ENCODE results near the gene PIGV. TPM values are rescaled to one million over a fixed set of nuclear protein-coding genes. Genes with fewer than 3 reads are reported as not detected.

PIGV gene
- 10 to 100 TPM; 10.9 to 14.2 TPM for total RNA-seq

- intact Hi-C loops (cut with DNase I), result no loop called here
These were observed at the start of gene PIGV for GRCh38 chr1:26787706-26788514. Gene PIGV, plus strand, starts transcription at chr1:26787950. Its CDS starts 2,866 bp downstream, at chr1:26790816.

GRCh38 chr1:26739329-26739914 lies 48.3 kb upstream of the PIGV start:
- no peaks in the 10 kb centered on the region for H3K9me3 ChIP-seq
- no peak for ATAC-seq
- no peak for TF ChIP-seq CTCF (IDR thresholded peaks at IDR 0.05)
- TF ChIP-seq POLR2A (IDR thresholded peaks at IDR 0.05), result no peak
- no peak for DNase-seq
- peak overlapping the region in 1 of 4 donors; percentile 52 for H3K27ac ChIP-seq
- H3K27me3 ChIP-seq, result no peaks in the 10 kb centered on the region
- peaks cover 27% of the 10 kb centered on the region for H3K4me1 ChIP-seq
- WGBS, 2 donors, result 68 to 73% methylated on average over 4 of the region's 4 CpGs
- H3K36me3 ChIP-seq (replicated peaks in 1 of 2; ENCODE audit: insufficient read depth in 1 of 2, low read depth in 2 of 2), result peaks cover 5 to 7% of the 10 kb centered on the region in 2 donors
- intact Hi-C loops (cut with DNase I), result no loop called here
- H3K4me3 ChIP-seq, result no peak overlapping the region

More at GRCh38 chr1:26787706-26788514, at the start of gene PIGV:
- peak within 1 kb of the TSS; percentile 94 to 98 (median 95) for H3K27ac ChIP-seq
- DNase-seq (peak; percentile 85 to 89 (median 87)), ATAC-seq (peak; percentile 86)
- WGBS, 2 donors, result 1% methylated on average over 38 to 61 of the region's 63 CpGs
- H3K4me1 ChIP-seq, result peaks cover 37% of the 10 kb centered on the region
- TF ChIP-seq CTCF (IDR thresholded peaks at IDR 0.05) (peak in 5 of 7 experiments; percentile 13 to 54 (median 39)), POLR2A (IDR thresholded peaks at IDR 0.05) (peak in 2 of 3 donors; percentile 75 to 83)
- H3K27me3 ChIP-seq, result no peaks in the 10 kb centered on the region
- no peaks in the 10 kb centered on the region for H3K36me3 ChIP-seq (replicated peaks in 1 of 2; ENCODE audit: insufficient read depth in 1 of 2, low read depth in 2 of 2)
- no peaks in the 10 kb centered on the region for H3K9me3 ChIP-seq
- peak within 1 kb of the TSS; percentile 25 to 55 for H3K4me3 ChIP-seq

GRCh38 chr1:26740023-26740634 lies 47.6 kb upstream of the PIGV start:
- Histone ChIP-seq H3K4me1 (peaks cover 27% of the 10 kb centered on the region), H3K4me3 (no peak overlapping the region), H3K27ac (peak overlapping the region in 3 of 4 donors; percentile 12 to 52 (median 40)), H3K36me3 (replicated peaks in 1 of 2; ENCODE audit: insufficient read depth in 1 of 2, low read depth in 2 of 2) (peaks cover 5% of the 10 kb centered on the region in 2 donors), H3K27me3 (no peaks in the 10 kb centered on the region), H3K9me3 (no peaks in the 10 kb centered on the region)
- no peak for DNase-seq
- 70% methylated on average over 3 of the region's 3 CpGs for WGBS, 2 donors
- ATAC-seq, result no peak
- TF ChIP-seq POLR2A (IDR thresholded peaks at IDR 0.05), result no peak
- TF ChIP-seq CTCF (IDR thresholded peaks at IDR 0.05), result no peak
- intact Hi-C loops (cut with DNase I), result no loop called here

- intact Hi-C loops (cut with DNase I), result no loop called here
- Histone ChIP-seq H3K36me3 (replicated peaks in 1 of 2; ENCODE audit: insufficient read depth in 1 of 2, low read depth in 2 of 2) (peaks cover 5% of the 10 kb centered on the region in 2 donors), H3K9me3 (no peaks in the 10 kb centered on the region), H3K27ac (peak overlapping the region in 3 of 4 donors; percentile 34 to 52 (median 40)), H3K4me3 (no peak overlapping the region), H3K27me3 (no peaks in the 10 kb centered on the region), H3K4me1 (peaks cover 27% of the 10 kb centered on the region)
- peak in 2 of 4 donors; percentile 24 to 28 for DNase-seq
- TF ChIP-seq CTCF (IDR thresholded peaks at IDR 0.05), result no peak
- no peak for TF ChIP-seq POLR2A (IDR thresholded peaks at IDR 0.05)
- 26 to 31% methylated on average over 5 of the region's 5 CpGs for WGBS, 2 donors
- peak; percentile 36 for ATAC-seq
These were observed 46.8 kb upstream of the PIGV start for GRCh38 chr1:26740952-26741351.
